Parathyroid adenoma (tissue), 2 donors: ENCODE data around the gene PLCH2.

Experiments used
- H2AFZ ChIP-seq: fragments of 300-600 bp; sonication (generic); one replicate; pipeline ENCODE4 v1.7.0; 2017; ENCODE audit warnings: antibody characterized with exemption, mild to moderate bottlenecking
- H3K27ac ChIP-seq: fragments of 300-600 bp; sonication (generic); one replicate; pipeline ENCODE4 v1.7.0; 2017
- H3K27me3 ChIP-seq: fragments of 300-600 bp; sonication (generic); one replicate; pipeline ENCODE4 v1.7.0; 2017; ENCODE audit warnings: low read length; ENCODE audit not compliant: control insufficient read depth, insufficient read depth
- H3K36me3 ChIP-seq: fragments of 300-600 bp; sonication (generic); one replicate; pipeline ENCODE4 v1.7.0; 2017; ENCODE audit warnings: low read length; ENCODE audit not compliant: control insufficient read depth, insufficient read depth
- H3K4me1 ChIP-seq: fragments of 300-600 bp; sonication (generic); one replicate; pipeline ENCODE4 v1.7.0; 2017; ENCODE audit warnings: control low read depth
- H3K4me2 ChIP-seq: fragments of 300-600 bp; sonication (generic); one replicate; pipeline ENCODE4 v1.7.0; 2017; ENCODE audit warnings: low read length
- H3K4me3 ChIP-seq: fragments of 300-600 bp; sonication (generic); one replicate; pipeline ENCODE4 v1.7.0; 2017; ENCODE audit warnings: low read depth, low read length
- H3K79me2 ChIP-seq: fragments of 300-600 bp; sonication (generic); one replicate; pipeline ENCODE4 v1.7.0; 2017; ENCODE audit warnings: control low read depth
- H3K9ac ChIP-seq: fragments of 300-600 bp; sonication (generic); one replicate; pipeline ENCODE4 v1.7.0; 2017; ENCODE audit warnings: mild to moderate bottlenecking
- H3K9me3 ChIP-seq: fragments of 300-600 bp; sonication (generic); one replicate; pipeline ENCODE4 v1.7.0; 2017; ENCODE audit warnings: low read length; ENCODE audit not compliant: control insufficient read depth
- CTCF ChIP-seq: fragments of 300-600 bp; sonication (generic); IDR thresholded peaks from one replicate; pipeline ENCODE4 v1.7.0; 2017; ENCODE audit warnings: antibody characterized with exemption, mild to moderate bottlenecking
- donor health status: primary hyperparathyroidism.

Gene PLCH2

GRCh38 chr1:2433196-2433595, 42.9 kb upstream of the PLCH2 start:
- Histone ChIP-seq H3K79me2 (no peaks in the 10 kb centered on the region), H3K4me1 (no peaks in the 10 kb centered on the region), H2AFZ (no peak overlapping the region), H3K4me2 (no peak overlapping the region), H3K9ac (no peak overlapping the region), H3K9me3 (no peaks in the 10 kb centered on the region), H3K27ac (no peak overlapping the region), H3K4me3 (no peak overlapping the region), H3K36me3 (no peaks in the 10 kb centered on the region), H3K27me3 (peaks cover 5% of the 10 kb centered on the region)
- TF ChIP-seq CTCF = no peak

- Histone ChIP-seq H3K4me3 (no peak overlapping the region), H3K4me2 (no peak overlapping the region), H3K27ac (no peak overlapping the region), H3K9ac (no peak overlapping the region), H2AFZ (no peak overlapping the region), H3K36me3 (no peaks in the 10 kb centered on the region), H3K27me3 (peaks cover 5% of the 10 kb centered on the region), H3K4me1 (no peaks in the 10 kb centered on the region), H3K79me2 (no peaks in the 10 kb centered on the region), H3K9me3 (no peaks in the 10 kb centered on the region)
- no peak for TF ChIP-seq CTCF
Measured at GRCh38 chr1:2433936-2434655, 42.0 kb upstream of the PLCH2 start.

- Histone ChIP-seq H3K27me3 (peaks cover 5% of the 10 kb centered on the region), H3K4me3 (no peak overlapping the region), H3K79me2 (no peaks in the 10 kb centered on the region)
Measured at GRCh38 chr1:2435091-2435490, 41.0 kb upstream of the PLCH2 start.

GRCh38 chr1:2435746-2436355, 40.2 kb upstream of the PLCH2 start:
- Histone ChIP-seq H3K9ac (no peak overlapping the region), H3K27ac (no peak overlapping the region), H3K4me1 (no peaks in the 10 kb centered on the region), H3K36me3 (no peaks in the 10 kb centered on the region), H3K79me2 (no peaks in the 10 kb centered on the region), H3K9me3 (no peaks in the 10 kb centered on the region), H3K4me3 (no peak overlapping the region), H2AFZ (no peak overlapping the region), H3K27me3 (peaks cover 5% of the 10 kb centered on the region), H3K4me2 (no peak overlapping the region)
- no peak for TF ChIP-seq CTCF

More at GRCh38 chr1:2435091-2435490, 41.0 kb upstream of the PLCH2 start:
- no peaks in the 10 kb centered on the region for H3K36me3 ChIP-seq
- no peak overlapping the region for H3K27ac ChIP-seq
- H2AFZ ChIP-seq = no peak overlapping the region
- no peaks in the 10 kb centered on the region for H3K9me3 ChIP-seq
- no peak for TF ChIP-seq CTCF
- no peak overlapping the region for H3K9ac ChIP-seq
- H3K4me2 ChIP-seq = no peak overlapping the region
- no peaks in the 10 kb centered on the region for H3K4me1 ChIP-seq

- H3K9ac ChIP-seq = no peak overlapping the region
- no peak overlapping the region for H3K27ac ChIP-seq
- peaks cover 5% of the 10 kb centered on the region for H3K27me3 ChIP-seq
- H2AFZ ChIP-seq = no peak overlapping the region
- H3K36me3 ChIP-seq = no peaks in the 10 kb centered on the region
- no peak for TF ChIP-seq CTCF
- H3K4me2 ChIP-seq = no peak overlapping the region
- no peaks in the 10 kb centered on the region for H3K9me3 ChIP-seq
- H3K4me1 ChIP-seq = no peaks in the 10 kb centered on the region
- H3K79me2 ChIP-seq = no peaks in the 10 kb centered on the region
- H3K4me3 ChIP-seq = no peak overlapping the region
Measured at GRCh38 chr1:2436876-2437275, 39.2 kb upstream of the PLCH2 start.
